NCI-H460 (cell line): Measurements from ENCODE around the gene CCNG1. TPM values are rescaled to one million over a fixed set of nuclear protein-coding genes. Genes with fewer than 3 reads are reported as not detected.
"Not testable (repeated sequence)": the region's sequence is repeated elsewhere in the genome, so short reads cannot be mapped to it uniquely, and the experiment has no call there.

Experiments
- DNase-seq: peaks from one replicate; pipeline ENCODE4 v3.0.0-alpha.2; 2016; ENCODE audit warnings: low read depth; ENCODE audit errors: extremely low read depth
- polyA plus RNA-seq: library from polyadenylated mRNA; depleted of rRNA; stranded (reverse); fragments of >200 nt; gene quantifications from 2 replicates; pipeline ENCODE4 v1.2.3, GENCODE V29; 2014; cell fraction: nucleus; rRNA removed
- total RNA-seq: library from RNA; depleted of rRNA; stranded (reverse); fragments of >200 nt; shearing (Covaris generic); gene quantifications from 2 replicates; pipeline ENCODE4 v1.2.3, GENCODE V29; 2014; rRNA removed

The CCNG1 gene, protein sequence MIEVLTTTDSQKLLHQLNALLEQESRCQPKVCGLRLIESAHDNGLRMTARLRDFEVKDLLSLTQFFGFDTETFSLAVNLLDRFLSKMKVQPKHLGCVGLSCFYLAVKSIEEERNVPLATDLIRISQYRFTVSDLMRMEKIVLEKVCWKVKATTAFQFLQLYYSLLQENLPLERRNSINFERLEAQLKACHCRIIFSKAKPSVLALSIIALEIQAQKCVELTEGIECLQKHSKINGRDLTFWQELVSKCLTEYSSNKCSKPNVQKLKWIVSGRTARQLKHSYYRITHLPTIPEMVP
- 281 and 296 TPM in 2 replicates for total RNA-seq
- polyA plus RNA-seq = 92.0 and 126 TPM in 2 replicates

DNA sequence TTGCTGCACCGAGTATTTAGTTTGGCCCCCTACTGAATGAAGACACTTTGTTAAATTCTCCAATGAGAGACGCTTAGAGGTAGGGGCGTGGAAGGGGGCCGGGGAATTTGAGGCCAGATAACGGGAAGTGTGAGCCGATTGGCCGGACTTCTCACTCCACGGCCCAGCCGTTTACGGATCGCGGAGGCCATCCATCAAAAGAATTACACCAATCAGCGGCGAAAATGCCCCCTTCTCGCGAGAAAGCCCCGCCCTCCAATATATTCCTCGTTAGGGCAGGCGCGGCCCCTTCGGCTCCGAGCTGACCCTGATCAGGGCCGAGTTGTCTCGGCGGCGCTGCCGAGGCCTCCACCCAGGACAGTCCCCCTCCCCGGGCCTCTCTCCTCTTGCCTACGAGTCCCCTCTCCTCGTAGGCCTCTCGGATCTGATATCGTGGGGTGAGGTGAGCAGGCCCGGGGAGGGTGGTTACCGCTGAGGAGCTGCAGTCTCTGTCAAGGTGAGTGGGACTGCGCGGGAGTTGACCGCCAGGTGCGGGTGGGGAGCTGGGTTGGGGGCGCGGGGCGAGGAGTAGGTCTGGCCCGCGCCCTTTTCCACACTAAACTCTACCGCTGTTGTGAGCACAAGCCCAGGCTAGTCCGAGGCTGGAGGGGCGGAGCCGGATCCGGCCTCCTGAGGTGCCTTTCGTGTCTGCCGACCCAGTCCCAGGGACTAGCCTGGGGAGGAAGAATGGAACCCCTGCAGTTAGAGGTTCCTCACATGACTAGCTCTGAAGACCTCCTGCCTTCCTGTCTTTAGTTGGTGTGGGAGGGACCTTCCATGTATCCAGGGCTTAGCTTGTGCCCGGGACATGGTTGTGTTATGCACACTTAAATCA, at the start of gene CCNG1:
Gene CCNG1 (plus strand): TSS at position 287 of the 874 bp plus-strand sequence. CDS start 1,662 bp downstream, outside the sequence.
- DNase-seq = peak; percentile 98

DNA sequence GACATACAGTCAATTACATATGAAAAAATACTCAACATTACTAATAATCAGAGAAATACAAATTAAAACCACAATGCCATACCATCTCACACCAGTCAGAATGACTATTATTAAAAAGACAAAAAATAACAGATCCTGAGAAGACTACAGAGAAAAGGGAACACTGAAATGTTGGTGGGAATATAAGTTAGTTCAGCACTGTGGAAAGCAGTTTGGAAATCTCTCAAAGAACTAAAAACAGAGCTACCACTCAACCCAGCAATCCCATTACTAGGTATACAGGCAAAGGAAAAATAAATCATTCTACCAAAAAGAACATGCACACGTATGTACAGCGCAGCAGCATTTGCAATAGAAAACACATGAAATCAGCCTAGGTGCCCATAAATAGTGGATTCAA, 41.6 kb upstream of the CCNG1 start:
- no peak for DNase-seq

DNA sequence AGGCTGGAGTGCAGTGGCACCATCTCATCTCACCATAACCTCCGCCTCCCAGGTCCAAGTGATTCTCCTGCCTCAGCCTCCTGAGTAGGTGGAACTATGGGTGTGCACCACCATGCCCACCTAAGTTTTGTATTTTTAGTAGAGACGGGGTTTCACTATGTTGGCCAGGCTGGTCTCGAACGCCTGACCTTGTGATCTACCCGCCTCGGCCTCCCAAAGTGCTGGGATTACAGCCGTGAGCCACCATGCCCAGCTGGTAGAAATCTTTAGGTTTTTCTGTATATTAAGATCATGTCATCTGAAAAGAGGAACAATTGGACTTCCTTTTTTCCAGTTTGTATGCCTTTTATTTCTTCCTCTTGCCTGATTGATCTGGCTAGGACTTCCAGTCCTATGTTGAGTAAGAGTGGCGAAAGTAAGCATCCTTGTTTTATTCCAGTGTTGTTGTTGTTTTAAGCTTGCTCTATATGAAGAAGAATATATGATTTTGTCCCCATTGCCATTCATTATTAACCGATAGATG, 40.5 kb upstream of the CCNG1 start:
- DNase-seq = not testable (repeated sequence)

DNA sequence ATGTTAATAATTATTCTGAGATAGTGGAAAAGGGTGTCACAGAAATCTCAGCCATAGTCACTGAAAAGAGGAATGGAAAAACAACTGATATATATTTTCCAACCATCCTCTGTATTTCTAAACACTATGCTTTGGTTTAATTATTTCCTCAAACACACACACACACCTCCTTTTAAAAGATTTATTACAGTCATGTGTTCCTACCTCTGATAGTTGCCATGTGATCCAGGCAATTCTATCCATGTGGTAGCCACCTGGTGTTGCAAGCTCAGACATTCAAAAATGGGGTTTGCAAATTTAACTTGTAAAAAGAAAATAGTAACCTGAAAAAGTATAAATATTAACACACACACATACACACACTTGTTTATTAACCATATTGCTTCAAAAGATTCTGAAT, 40.0 kb upstream of the CCNG1 start:
- no peak for DNase-seq

GRCh38 chr5:163399923-163400322, 37.5 kb upstream of the CCNG1 start:
- no peak for DNase-seq

GRCh38 chr5:163401271-163401670, 36.1 kb upstream of the CCNG1 start:
- DNase-seq = no peak

- DNase-seq = no peak
Measured at GRCh38 chr5:163402007-163402406, 35.4 kb upstream of the CCNG1 start.

GRCh38 chr5:163404364-163405173, 32.8 kb upstream of the CCNG1 start:
- DNase-seq = no peak

DNA sequence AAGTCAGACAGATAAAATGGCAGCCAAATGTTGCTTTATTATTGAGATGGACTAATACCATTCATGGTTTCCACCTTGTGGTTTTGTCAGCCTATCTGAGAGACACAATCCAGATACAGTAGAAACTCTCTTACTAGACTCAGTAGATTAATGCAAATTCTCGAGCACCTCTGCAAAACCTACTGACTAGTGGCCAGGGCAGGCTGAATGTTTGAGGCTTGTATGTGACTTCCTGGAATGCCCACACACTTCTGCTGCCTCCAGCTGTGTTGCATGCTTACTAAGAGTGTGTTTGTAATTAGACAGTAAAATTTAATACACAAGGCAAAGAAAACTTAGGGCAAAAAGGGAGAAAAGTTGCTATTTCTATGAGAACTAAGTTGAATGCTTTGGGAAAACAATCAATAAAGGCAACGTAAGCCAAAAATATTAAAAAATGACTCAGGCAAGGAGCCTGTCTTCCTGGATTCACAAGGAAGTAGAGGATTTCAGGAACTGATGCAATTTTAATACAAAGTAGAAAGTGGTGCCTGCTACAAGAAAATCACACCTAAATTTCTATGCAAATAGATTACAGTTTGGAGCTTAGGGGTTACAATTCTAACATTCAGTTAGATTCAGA, 30.2 kb upstream of the CCNG1 start:
- no peak for DNase-seq

DNA sequence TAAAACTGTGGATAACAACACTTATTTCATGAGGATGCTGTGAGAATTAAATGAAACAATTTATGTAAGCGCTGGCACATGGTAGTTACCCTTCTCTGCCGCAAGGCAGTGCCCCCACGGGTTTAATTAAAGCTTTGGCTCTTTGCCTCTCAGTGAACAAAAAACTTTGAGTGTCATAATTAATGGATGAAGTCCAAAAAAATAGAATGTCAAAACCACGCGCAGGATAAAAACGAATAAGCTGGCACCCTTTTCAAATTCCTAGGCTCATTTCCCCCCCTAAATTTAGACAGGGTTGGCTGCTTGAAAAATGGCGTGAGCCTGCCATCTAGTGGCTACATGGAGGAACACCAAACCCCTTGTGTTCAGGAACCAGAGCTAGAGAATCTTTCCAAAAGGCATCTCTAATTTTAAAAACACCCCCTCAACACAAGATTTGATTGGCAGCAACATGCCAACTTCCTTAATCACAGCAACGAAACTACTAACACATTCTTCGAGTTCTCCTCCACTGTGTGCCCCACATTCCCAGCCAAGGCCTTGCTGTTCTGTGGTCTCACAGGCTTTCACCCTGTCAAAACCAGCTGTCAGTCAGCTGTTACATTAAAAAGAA, 29.0 kb upstream of the CCNG1 start:
- DNase-seq = peak; percentile 57

- DNase-seq = no peak
Measured at GRCh38 chr5:163409384-163409783, 28.0 kb upstream of the CCNG1 start.

DNA sequence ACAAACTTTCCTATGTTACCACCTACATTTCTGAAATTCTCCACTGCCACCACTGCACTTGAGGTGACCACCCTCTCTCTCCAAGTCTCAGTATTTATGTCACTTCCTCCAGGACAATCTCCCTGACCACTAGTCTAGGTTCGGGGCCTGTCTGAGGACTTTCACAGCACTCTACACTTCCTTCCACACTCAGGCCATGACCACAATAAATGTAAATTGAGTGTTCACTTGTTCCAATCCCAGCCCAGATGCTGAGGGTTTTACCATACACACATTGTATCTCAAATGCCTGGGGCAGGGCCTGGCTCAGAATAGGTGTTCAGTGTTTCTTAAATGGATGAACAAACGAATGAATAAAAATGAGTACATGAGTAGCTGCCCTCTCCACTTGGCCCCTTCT, 26.9 kb upstream of the CCNG1 start:
- DNase-seq = no peak

- DNase-seq = not testable (repeated sequence)
Measured at GRCh38 chr5:163415673-163416072, 21.7 kb upstream of the CCNG1 start.

GRCh38 chr5:163424836-163425235, 12.6 kb upstream of the CCNG1 start:
- DNase-seq = no peak

DNA sequence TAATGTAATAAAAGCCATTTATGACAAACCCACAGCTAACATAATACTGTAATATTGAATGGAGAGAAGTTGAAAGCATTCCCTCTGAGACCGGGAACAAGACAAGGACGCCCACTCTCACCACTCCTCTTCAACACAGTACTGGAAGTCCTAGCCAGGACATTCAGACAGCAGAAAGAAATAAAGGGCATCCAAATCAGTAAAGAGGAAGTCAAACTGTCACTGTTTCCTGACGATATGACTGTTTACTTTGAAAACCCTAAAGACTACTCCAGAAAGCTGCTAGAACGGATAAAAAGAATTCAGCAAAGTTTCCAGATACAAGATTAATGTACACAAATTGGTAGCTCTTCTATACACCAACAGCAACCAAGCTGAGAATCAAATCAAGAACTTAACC, 11.3 kb upstream of the CCNG1 start:
- DNase-seq = not testable (repeated sequence)

DNA sequence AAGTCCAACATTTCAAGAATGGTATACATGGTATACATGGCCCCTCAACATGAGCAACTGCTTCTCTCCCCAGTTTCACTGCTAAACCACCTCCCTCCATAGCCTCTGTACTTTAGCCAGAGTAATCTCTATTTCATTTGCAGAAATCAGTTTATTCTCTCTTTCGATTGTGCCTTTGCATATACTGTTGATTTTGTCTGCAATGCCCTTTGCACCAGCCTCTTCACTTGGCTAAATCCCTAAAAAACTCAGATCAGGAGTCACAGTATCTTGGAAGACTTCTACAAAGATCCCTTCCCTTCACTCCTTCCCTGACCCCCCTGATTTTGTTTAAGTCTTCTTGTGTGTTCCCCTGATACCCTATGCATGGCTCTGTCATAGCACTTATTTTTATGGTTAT, 4.9 kb upstream of the CCNG1 start:
- no peak for DNase-seq

GRCh38 chr5:163433271-163433670, 4.1 kb upstream of the CCNG1 start:
- no peak for DNase-seq

- DNase-seq = no peak
Measured at GRCh38 chr5:163434401-163434866, 3.0 kb upstream of the CCNG1 start.

- DNase-seq = no peak
Measured at GRCh38 chr5:163436515-163436914, 880 bp upstream of the CCNG1 start.

DNA sequence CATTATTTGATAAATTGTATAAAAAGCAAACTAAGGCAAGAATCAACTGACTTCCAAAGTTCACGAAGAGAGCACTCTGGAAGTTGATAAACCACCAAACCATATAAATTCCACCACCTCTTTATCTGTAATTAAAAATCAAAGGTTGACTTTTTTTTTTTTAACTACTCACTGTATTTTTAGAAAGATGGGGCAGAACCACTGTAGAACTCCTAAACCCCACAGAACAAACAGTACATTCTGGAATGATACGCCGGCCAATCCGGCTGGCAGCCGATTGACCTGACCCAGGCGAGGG, 435 bp upstream of the CCNG1 start:
- no peak for DNase-seq
